GM19238 (cell line): ENCODE results near the gene ZNF761.
"Not testable (repeated sequence)": the region's sequence is repeated elsewhere in the genome, so short reads cannot be mapped to it uniquely, and the experiment has no call there.

Source experiments
- DNase-seq: peaks from one replicate; pipeline ENCODE4 v3.0.0; 2011; ENCODE audit warnings: low spot score; ENCODE audit not compliant: insufficient read length

Gene ZNF761

GRCh38 chr19:53460131-53460721 lies 28.4 kb downstream of the ZNF761 start:
- not testable (repeated sequence) for DNase-seq

- no peak for DNase-seq
Measured at GRCh38 chr19:53461866-53462265, 30.1 kb downstream of the ZNF761 start.

GRCh38 chr19:53462861-53463260 lies 31.1 kb downstream of the ZNF761 start:
- DNase-seq: no peak

- DNase-seq: no peak
Measured at GRCh38 chr19:53463263-53463662, 31.5 kb downstream of the ZNF761 start.

- DNase-seq: peak; percentile 3
Measured at GRCh38 chr19:53466726-53467484, 35.1 kb downstream of the ZNF761 start.

GRCh38 chr19:53467485-53468262 lies 35.9 kb downstream of the ZNF761 start, which contains the start of gene ZNF813:
TSS of gene ZNF813 (plus strand) at chr19:53467733. CDS start at chr19:53483823, 16,090 bp downstream.
- peak; percentile 83 for DNase-seq

GRCh38 chr19:53468628-53469027 lies 36.8 kb downstream of the ZNF761 start:
- not testable (repeated sequence) for DNase-seq

- DNase-seq: no peak
Measured at GRCh38 chr19:53471916-53472315, 40.1 kb downstream of the ZNF761 start.

- not testable (repeated sequence) for DNase-seq
Measured at GRCh38 chr19:53474832-53475231, 43.0 kb downstream of the ZNF761 start.

GRCh38 chr19:53475470-53475869 lies 43.7 kb downstream of the ZNF761 start:
- not testable (repeated sequence) for DNase-seq

- DNase-seq: not testable (repeated sequence)
Measured at GRCh38 chr19:53483751-53484150, 52.0 kb downstream of the ZNF761 start.

GRCh38 chr19:53485046-53486004 lies 53.5 kb downstream of the ZNF761 start:
- DNase-seq: no peak

GRCh38 chr19:53492153-53492552 lies 60.4 kb downstream of the ZNF761 start:
- DNase-seq: no peak

GRCh38 chr19:53497311-53498023 lies 65.7 kb downstream of the ZNF761 start:
- DNase-seq: not testable (repeated sequence)

- DNase-seq: not testable (repeated sequence)
Measured at GRCh38 chr19:53498024-53498395, 66.2 kb downstream of the ZNF761 start.

- DNase-seq: not testable (repeated sequence)
Measured at GRCh38 chr19:53503151-53503550, 71.4 kb downstream of the ZNF761 start.

- DNase-seq: not testable (repeated sequence)
Measured at GRCh38 chr19:53503671-53504364, 72.0 kb downstream of the ZNF761 start.

- DNase-seq: not testable (repeated sequence)
Measured at GRCh38 chr19:53504365-53504703, 72.5 kb downstream of the ZNF761 start.

GRCh38 chr19:53504885-53505284 lies 73.1 kb downstream of the ZNF761 start:
- no peak for DNase-seq

GRCh38 chr19:53506728-53507127 lies 74.9 kb downstream of the ZNF761 start:
- DNase-seq: no peak
